Neuron (in vitro differentiated cells): ENCODE data around the gene TTC23.
"Not testable (repeated sequence)": the region's sequence is repeated elsewhere in the genome, so short reads cannot be mapped to it uniquely, and the experiment has no call there.

Experiments
- H2AFZ ChIP-seq: one replicate; pipeline ENCODE4 v1.6.1; 2013; ENCODE audit warnings: low read depth, mild to moderate bottlenecking, inconsistent platforms, low read length, moderate library complexity
- H3K27me3 ChIP-seq: one replicate; pipeline ENCODE4 v1.6.1; 2013; ENCODE audit warnings: low read length; ENCODE audit not compliant: insufficient read depth
- H3K36me3 ChIP-seq: one replicate; pipeline ENCODE4 v1.6.1; 2013; ENCODE audit warnings: low read length; ENCODE audit not compliant: insufficient read depth
- H3K4me1 ChIP-seq: one replicate; pipeline ENCODE4 v1.6.1; 2013; ENCODE audit warnings: low read length; ENCODE audit not compliant: insufficient read depth
- H3K4me3 ChIP-seq: 2 replicates; pipeline ENCODE4 v1.5.1; 2013; ENCODE audit warnings: mild to moderate bottlenecking, low read length, moderate library complexity
- H3K9me3 ChIP-seq: one replicate; pipeline ENCODE4 v1.6.1; 2013; ENCODE audit warnings: low read length

TTC23 gene

DNA sequence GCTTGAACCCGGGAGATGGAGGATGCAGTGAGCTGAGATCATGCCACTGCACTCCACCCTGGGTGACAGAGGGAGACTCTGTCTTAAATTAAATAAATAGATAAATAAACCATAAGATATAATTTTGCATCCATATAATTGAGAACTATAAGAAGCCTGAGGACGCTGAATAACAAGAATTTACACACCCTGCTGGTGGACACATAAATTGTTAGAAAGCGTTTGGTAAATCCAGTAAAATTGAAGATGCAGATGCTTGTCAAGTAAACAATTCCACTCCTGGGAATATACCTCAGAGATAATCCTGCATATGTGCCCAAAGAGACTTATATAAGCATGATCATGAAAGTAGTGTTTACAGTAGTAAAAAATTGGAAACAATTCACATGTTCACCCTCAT is 41.7 kb downstream of the TTC23 start:
- Histone ChIP-seq H3K4me1 (no peaks in the 10 kb centered on the region), H2AFZ (no peak overlapping the region), H3K4me3 (no peak overlapping the region), H3K36me3 (peaks cover 2% of the 10 kb centered on the region), H3K27me3 (no peaks in the 10 kb centered on the region), H3K9me3 (no peaks in the 10 kb centered on the region)

DNA sequence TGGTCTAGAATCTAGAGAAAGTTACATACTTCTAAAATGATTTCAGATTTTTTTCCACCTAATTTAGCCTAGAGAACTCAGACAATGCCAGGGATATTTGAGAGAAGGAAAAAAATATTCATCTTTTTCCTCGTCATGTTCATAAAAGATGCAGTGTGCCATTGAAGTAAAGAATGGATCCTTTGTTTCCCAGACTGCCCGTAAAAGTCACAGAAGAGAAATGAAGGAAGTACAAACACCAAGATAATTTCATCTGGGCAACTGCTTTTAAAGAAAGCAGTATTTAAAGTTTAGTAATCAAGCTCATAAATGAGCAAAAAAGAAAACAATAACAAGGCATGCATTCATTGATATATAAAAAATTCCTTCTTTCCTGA is 47.2 kb downstream of the TTC23 start:
- H3K36me3 ChIP-seq = peaks cover 12% of the 10 kb centered on the region
- H3K9me3 ChIP-seq = peaks cover 2% of the 10 kb centered on the region
- no peaks in the 10 kb centered on the region for H3K4me1 ChIP-seq
- no peak overlapping the region for H3K4me3 ChIP-seq
- H2AFZ ChIP-seq = no peak overlapping the region
- no peaks in the 10 kb centered on the region for H3K27me3 ChIP-seq

DNA sequence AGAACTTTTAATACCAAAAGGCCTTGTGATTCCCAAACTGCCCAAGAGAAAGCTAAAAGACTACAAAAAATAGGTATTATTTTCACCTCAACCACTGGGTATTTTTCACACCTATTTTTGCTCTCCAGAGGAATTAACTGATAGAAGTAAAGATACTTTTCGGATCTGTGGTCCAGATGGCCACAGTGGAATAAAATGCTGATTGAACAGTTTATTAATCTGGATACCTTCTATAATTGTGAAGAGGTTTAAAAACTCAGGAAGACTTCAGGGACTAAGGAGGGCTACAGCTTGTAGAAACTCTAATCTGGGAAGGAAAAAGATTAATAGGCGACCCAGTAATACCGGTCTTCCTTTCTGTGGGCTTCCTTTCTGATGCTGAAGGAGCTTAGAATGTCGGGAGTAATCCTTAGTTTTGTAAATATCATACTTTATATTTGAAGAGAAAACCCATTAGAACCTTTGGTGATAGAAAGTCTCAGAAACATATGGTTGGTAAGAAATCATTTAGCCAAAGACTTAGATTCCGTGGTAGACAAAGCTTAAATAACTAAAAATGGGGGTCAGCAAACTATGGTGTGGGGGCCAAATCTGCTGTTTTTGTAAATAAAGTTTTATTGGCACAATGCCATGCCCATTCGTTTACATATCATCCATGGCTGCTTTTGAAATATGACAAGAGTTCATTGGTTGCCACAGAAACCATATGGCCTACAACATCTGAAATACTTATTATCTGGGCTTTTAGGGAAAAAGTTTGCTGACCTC is 47.8 kb downstream of the TTC23 start:
- no peaks in the 10 kb centered on the region for H3K4me1 ChIP-seq
- peaks cover 16% of the 10 kb centered on the region for H3K36me3 ChIP-seq

DNA sequence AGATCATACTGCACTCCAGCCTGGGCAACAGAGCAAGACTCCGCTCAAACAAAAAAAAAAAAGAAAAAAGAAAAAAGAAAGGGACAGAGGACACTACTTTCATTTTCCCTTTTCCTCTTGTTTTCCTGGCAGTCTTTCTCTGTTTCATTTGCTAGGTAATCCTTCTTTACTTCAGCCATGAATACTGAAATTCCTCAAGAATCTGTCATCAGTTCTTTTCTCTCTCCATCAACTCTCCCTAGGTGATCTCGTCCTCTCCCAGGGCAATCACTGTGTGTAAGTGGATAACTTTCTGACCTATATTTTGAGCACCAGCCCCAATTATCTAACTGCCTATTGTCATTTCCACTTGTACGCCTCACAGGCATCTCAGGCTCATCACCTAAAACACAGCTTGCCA is 51.5 kb downstream of the TTC23 start:
- H3K4me1 ChIP-seq = no peaks in the 10 kb centered on the region
- H2AFZ ChIP-seq = no peak overlapping the region

More for the DNA sequence above, 47.8 kb downstream of the TTC23 start:
- Histone ChIP-seq H3K27me3 (no peaks in the 10 kb centered on the region), H3K4me3 (no peak overlapping the region), H3K9me3 (peaks cover 2% of the 10 kb centered on the region), H2AFZ (no peak overlapping the region)

DNA sequence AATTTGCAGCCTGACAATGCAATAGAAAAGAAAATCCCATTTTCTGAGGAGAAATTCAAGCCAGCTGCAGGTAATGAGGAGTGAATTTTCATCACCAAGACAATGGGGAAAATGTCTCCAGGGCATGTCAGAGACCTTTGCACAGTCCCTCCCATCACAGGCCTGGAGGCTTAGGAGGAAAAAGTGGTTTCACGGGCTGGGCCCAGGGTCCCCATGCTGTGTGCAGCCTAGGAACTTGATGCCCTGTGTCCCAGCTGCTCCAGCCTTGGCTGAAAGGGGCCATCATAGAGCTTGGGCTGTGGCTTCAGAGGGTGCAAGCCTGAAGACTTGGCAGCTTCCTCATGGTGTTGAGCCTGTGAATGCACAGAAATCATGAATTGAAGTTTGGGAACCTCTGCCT is 57.2 kb downstream of the TTC23 start:
- H3K27me3 ChIP-seq, H3K4me1 ChIP-seq, H2AFZ ChIP-seq, H3K4me3 ChIP-seq: not testable (repeated sequence)
- peaks cover 25% of the 10 kb centered on the region for H3K36me3 ChIP-seq
- peaks cover 12% of the 10 kb centered on the region for H3K9me3 ChIP-seq

More for the DNA sequence above, 51.5 kb downstream of the TTC23 start:
- Histone ChIP-seq H3K36me3 (peaks cover 24% of the 10 kb centered on the region), H3K9me3 (peaks cover 3% of the 10 kb centered on the region), H3K27me3 (no peaks in the 10 kb centered on the region), H3K4me3 (no peak overlapping the region)

DNA sequence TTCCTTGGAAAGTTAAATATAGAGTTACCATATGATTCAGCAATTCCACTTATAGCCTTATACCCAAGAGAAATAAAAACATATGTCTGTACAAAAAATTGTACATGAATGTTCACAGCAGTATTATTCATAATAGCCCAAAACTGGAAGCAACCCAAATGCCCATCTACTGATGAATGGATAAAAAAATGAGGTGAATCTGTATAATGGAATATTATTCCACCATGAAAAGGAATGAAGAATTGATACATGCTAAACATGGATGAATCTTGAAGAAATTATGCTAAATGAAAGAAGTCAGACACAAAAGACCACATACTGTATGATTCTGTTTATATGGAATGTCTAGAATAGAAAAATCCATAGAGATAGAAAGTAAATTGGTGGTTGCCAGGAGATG is 61.4 kb downstream of the TTC23 start:
- Histone ChIP-seq H3K4me3 (no peak overlapping the region), H2AFZ (no peak overlapping the region), H3K36me3 (peaks cover 14% of the 10 kb centered on the region), H3K4me1 (no peaks in the 10 kb centered on the region), H3K27me3 (no peaks in the 10 kb centered on the region), H3K9me3 (peaks cover 12% of the 10 kb centered on the region)

DNA sequence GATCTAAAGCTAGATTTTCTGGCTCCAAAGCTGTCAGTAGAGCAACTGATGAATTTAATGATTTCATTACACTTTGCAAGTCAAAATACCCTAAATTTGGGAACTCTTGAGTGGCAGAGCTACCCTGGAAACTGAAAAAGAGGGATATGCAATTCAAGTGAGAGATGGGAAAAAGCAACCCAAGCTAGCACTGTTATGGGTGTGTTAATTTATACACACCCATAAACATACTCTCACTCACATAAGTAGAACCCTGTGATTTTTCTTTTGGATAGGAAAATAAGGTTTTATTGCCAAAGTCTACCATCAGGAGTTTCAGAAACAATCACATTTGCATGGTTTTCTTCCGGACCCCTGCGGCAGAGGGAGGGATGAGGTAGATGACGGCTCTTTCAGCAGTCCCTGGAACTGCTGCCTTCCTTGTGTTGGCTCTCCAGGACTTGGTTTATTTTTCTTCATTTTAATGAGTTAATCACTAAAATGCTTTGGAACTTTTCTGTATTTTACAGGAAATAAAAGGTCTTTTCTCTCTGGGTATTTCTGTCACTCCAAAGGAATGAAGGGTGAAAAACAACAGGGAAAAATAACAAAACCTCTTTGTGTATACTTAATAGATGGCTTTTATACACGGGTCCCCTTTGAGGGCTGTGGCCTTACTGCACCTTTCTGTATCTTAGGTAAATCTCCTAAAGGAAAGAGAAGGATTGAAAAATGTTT is 63.8 kb downstream of the TTC23 start:
- H3K27me3 ChIP-seq = no peaks in the 10 kb centered on the region
- peaks cover 3% of the 10 kb centered on the region for H3K36me3 ChIP-seq
- H3K4me1 ChIP-seq = no peaks in the 10 kb centered on the region
- no peak overlapping the region for H2AFZ ChIP-seq
- H3K9me3 ChIP-seq = no peaks in the 10 kb centered on the region
- no peak overlapping the region for H3K4me3 ChIP-seq

DNA sequence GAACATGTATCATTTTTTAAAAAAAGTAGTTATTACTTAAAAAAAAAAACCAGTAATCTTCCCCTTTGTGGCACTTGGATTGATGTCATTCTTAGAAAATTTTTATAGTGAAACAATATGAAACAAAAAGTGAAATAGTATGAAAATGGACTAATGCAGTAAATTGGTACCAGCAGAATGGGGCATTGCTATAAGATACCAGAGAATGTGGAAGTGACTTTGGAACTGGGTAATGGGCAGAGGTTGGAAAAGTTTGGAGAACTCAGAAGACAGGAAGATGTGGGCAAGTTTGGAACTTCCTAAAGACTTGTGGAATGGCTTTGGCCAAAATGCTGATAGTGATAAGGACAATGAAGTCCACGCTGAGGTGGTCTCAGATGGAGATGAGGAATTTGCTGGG is 66.6 kb downstream of the TTC23 start:
- H2AFZ ChIP-seq = no peak overlapping the region
- no peaks in the 10 kb centered on the region for H3K27me3 ChIP-seq
- H3K9me3 ChIP-seq = no peaks in the 10 kb centered on the region
- no peak overlapping the region for H3K4me3 ChIP-seq
- peaks cover 2% of the 10 kb centered on the region for H3K36me3 ChIP-seq
- no peaks in the 10 kb centered on the region for H3K4me1 ChIP-seq

DNA sequence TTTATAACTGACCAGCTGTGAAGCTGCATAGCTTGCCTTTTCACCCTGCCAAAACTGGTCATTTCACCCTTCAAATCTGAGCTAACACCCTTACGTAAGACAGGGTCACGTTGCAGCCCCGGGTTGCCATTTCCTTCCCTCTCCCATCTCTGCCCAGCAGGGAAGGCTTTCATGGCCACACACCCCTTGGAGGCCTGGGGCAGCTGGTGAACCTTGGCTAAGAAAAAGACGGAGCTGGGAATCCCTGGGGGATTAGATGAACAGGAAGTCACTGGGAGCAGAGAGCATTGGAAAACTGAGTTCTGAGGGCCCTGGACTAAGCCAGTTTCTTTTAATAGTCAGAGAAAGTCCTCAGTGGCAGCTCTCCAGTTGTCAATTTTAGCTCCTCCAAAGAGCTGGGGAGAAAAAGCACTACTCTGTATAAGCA is 67.8 kb downstream of the TTC23 start:
- H3K36me3 ChIP-seq = peaks cover 2% of the 10 kb centered on the region
- H2AFZ ChIP-seq = no peak overlapping the region
- H3K27me3 ChIP-seq = no peaks in the 10 kb centered on the region
- no peak overlapping the region for H3K4me3 ChIP-seq
- no peaks in the 10 kb centered on the region for H3K9me3 ChIP-seq
- no peaks in the 10 kb centered on the region for H3K4me1 ChIP-seq

DNA sequence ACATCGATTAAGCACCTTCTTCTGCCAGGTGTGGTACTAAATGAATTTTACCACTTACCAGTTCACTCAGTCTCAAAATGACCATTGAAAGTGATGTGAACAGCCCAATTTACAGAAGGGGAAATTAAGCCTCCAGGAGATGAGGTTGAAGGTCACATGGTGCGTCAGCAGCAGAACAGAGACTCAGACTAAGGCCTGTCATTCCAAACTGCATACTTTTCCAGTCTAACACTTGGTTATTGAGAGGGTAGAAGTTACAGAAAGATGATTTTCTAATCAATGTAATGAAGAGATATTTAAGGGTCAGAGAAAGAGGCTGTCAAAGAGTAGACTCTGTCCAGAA is 68.4 kb downstream of the TTC23 start:
- Histone ChIP-seq H3K4me3 (no peak overlapping the region), H3K9me3 (no peaks in the 10 kb centered on the region), H3K27me3 (no peaks in the 10 kb centered on the region), H2AFZ (no peak overlapping the region), H3K4me1 (no peaks in the 10 kb centered on the region), H3K36me3 (peaks cover 2% of the 10 kb centered on the region)

DNA sequence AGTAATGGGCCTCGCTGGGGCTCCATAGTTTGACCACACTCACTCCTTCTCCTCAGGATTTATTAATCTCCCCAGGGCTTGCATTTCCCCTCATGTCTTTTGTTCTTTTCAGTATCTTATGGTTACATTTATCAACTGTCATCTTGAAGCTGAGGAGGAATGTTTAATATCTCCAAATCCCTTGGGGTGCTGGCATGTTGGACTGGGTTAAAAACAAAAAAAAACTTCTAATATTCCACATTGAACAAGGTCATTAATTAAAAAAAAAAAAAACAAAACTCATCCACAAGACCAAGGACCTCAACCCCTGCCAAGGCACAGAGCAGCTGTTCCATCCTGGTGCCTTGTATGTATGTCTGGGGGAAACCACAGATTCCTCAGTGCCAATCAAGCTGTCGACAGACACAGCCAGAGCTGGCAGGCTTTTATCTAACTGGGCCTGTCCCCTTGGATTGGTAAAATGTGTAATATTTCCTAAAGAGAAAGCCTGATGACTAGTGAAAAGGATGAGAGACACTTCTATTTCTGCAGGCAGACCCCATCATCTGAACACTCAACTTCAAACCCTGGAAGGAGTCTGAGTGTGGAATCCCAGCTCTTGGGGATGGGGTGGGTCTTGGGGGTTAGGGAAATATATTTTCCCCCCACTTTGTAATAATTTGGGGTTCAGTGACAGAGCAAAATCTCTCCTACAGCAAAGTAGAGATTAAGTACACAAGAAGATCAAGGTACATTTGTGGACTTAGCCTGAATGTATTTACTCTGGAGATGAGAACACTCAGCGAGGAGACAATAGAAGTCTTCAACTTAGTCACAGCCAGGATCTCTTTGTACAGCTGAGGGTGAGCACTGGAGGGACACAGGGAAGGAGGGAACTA is 69.1 kb downstream of the TTC23 start:
- Histone ChIP-seq H3K4me3 (no peak overlapping the region), H3K36me3 (peaks cover 3% of the 10 kb centered on the region), H3K9me3 (no peaks in the 10 kb centered on the region), H3K27me3 (no peaks in the 10 kb centered on the region), H2AFZ (no peak overlapping the region), H3K4me1 (no peaks in the 10 kb centered on the region)

DNA sequence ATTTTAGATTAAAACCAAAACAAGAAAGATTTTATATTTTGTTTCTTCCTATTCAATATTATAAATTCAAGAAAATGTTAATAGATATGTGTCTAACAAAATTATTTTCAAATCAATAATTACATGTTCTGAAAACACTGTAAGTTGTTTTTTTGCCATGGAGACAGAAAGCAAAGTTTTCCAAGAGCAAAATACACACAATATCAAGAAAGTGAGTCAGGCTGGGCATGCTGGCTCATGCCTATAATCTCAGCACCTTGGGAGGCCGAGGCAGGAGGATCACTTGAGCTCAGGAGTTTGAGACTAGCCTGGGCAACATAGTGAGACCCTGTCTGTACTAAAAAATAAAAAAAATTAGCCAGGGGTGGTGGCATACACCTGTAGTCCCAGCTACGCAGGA is 71.7 kb downstream of the TTC23 start:
- Histone ChIP-seq H3K36me3 (peaks cover 18% of the 10 kb centered on the region), H3K27me3 (no peaks in the 10 kb centered on the region), H3K4me1 (no peaks in the 10 kb centered on the region), H3K4me3 (no peak overlapping the region), H3K9me3 (no peaks in the 10 kb centered on the region), H2AFZ (no peak overlapping the region)

DNA sequence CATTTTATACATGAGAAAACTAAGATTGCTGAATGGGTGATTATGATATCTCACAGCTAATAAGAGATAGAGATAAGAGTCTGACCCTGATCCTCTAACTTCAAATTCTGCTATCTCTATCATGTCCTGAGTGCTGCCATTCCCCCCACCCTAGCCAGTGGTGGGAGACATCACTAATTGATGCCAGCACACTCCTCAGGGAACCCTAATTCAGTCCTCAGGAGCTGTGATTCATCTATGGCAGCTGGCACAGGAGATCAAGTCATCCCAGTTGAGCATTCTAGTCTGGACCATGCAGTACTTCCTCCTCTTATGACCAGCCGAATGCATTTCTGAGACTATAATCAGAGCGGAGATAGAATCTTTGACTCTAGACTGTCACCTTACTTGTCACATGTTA is 72.6 kb downstream of the TTC23 start:
- H3K9me3 ChIP-seq = no peaks in the 10 kb centered on the region
- H3K27me3 ChIP-seq = no peaks in the 10 kb centered on the region
- H3K4me3 ChIP-seq = no peak overlapping the region
- no peaks in the 10 kb centered on the region for H3K4me1 ChIP-seq
- peaks cover 18% of the 10 kb centered on the region for H3K36me3 ChIP-seq
- H2AFZ ChIP-seq = no peak overlapping the region
